ENCODE results near the gene B3GNT5.

DNA sequence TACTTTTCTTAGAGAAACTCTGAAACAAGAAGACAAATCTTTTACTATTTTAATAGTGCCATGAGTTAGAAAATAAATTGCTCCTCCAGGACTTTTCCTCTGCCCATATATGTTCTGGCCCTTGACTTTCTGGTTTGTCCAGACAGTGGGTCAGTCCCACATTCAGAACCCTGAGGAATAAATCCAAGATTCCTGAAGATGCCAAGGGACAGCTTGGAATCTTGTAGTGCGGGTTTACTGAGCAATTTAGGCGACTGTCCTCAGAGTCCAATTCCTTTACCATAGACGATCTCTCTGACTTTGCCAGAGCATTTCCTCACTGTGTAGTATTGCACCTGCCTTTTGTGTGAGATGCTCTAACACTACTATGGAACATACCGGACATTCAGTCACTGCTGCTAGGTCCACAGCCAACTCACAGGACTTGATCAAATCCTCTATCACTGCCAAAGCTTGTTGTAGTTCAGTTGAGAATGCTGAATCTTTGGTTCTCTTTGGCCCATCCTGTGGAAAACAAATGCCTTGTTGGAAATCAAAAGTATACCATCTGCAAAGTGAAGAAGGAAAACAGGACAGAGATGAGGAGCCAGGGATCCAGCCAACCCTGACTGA lies 37.4 kb upstream of the B3GNT5 start:
- TF ChIP-seq, protein P1, sequence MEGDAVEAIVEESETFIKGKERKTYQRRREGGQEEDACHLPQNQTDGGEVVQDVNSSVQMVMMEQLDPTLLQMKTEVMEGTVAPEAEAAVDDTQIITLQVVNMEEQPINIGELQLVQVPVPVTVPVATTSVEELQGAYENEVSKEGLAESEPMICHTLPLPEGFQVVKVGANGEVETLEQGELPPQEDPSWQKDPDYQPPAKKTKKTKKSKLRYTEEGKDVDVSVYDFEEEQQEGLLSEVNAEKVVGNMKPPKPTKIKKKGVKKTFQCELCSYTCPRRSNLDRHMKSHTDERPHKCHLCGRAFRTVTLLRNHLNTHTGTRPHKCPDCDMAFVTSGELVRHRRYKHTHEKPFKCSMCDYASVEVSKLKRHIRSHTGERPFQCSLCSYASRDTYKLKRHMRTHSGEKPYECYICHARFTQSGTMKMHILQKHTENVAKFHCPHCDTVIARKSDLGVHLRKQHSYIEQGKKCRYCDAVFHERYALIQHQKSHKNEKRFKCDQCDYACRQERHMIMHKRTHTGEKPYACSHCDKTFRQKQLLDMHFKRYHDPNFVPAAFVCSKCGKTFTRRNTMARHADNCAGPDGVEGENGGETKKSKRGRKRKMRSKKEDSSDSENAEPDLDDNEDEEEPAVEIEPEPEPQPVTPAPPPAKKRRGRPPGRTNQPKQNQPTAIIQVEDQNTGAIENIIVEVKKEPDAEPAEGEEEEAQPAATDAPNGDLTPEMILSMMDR (tag by site-specific recombination; IDR thresholded peaks at IDR 0.05), result no peak
- TF ChIP-seq, protein P2, sequence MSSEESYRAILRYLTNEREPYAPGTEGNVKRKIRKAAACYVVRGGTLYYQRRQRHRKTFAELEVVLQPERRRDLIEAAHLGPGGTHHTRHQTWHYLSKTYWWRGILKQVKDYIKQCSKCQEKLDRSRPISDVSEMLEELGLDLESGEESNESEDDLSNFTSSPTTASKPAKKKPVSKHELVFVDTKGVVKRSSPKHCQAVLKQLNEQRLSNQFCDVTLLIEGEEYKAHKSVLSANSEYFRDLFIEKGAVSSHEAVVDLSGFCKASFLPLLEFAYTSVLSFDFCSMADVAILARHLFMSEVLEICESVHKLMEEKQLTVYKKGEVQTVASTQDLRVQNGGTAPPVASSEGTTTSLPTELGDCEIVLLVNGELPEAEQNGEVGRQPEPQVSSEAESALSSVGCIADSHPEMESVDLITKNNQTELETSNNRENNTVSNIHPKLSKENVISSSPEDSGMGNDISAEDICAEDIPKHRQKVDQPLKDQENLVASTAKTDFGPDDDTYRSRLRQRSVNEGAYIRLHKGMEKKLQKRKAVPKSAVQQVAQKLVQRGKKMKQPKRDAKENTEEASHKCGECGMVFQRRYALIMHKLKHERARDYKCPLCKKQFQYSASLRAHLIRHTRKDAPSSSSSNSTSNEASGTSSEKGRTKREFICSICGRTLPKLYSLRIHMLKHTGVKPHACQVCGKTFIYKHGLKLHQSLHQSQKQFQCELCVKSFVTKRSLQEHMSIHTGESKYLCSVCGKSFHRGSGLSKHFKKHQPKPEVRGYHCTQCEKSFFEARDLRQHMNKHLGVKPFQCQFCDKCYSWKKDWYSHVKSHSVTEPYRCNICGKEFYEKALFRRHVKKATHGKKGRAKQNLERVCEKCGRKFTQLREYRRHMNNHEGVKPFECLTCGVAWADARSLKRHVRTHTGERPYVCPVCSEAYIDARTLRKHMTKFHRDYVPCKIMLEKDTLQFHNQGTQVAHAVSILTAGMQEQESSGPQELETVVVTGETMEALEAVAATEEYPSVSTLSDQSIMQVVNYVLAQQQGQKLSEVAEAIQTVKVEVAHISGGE (tag by site-specific recombination; conservative IDR thresholded peaks at IDR 0.05; ENCODE audit: low read depth), result no peak
- TF ChIP-seq ZNF184 (tag by site-specific recombination; IDR thresholded peaks at IDR 0.05) (no peak), FEZF1 (tag by site-specific recombination; IDR thresholded peaks at IDR 0.05) (no peak), YY1 (tag by site-specific recombination; IDR thresholded peaks at IDR 0.05) (no peak)
- TF ChIP-seq, protein P3, sequence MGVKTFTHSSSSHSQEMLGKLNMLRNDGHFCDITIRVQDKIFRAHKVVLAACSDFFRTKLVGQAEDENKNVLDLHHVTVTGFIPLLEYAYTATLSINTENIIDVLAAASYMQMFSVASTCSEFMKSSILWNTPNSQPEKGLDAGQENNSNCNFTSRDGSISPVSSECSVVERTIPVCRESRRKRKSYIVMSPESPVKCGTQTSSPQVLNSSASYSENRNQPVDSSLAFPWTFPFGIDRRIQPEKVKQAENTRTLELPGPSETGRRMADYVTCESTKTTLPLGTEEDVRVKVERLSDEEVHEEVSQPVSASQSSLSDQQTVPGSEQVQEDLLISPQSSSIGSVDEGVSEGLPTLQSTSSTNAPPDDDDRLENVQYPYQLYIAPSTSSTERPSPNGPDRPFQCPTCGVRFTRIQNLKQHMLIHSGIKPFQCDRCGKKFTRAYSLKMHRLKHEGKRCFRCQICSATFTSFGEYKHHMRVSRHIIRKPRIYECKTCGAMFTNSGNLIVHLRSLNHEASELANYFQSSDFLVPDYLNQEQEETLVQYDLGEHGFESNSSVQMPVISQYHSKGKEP (tag by site-specific recombination; IDR thresholded peaks at IDR 0.05), result no peak

Data from HEK293 (cell line).